GM21526 (cell line): ENCODE results near the gene POLR3G.
A peak's percentile ranks its signal among the peaks of the same experiment; 100 is the strongest.

ENCODE experiments used
- ATAC-seq: cut with Tn5 transposase; IDR thresholded peaks from one replicate; pipeline ENCODE4 v1.9.1; 2021; ENCODE audit warnings: moderate library complexity; ENCODE audit not compliant: unreplicated experiment, low FRiP score

Gene POLR3G, protein sequence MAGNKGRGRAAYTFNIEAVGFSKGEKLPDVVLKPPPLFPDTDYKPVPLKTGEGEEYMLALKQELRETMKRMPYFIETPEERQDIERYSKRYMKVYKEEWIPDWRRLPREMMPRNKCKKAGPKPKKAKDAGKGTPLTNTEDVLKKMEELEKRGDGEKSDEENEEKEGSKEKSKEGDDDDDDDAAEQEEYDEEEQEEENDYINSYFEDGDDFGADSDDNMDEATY

DNA sequence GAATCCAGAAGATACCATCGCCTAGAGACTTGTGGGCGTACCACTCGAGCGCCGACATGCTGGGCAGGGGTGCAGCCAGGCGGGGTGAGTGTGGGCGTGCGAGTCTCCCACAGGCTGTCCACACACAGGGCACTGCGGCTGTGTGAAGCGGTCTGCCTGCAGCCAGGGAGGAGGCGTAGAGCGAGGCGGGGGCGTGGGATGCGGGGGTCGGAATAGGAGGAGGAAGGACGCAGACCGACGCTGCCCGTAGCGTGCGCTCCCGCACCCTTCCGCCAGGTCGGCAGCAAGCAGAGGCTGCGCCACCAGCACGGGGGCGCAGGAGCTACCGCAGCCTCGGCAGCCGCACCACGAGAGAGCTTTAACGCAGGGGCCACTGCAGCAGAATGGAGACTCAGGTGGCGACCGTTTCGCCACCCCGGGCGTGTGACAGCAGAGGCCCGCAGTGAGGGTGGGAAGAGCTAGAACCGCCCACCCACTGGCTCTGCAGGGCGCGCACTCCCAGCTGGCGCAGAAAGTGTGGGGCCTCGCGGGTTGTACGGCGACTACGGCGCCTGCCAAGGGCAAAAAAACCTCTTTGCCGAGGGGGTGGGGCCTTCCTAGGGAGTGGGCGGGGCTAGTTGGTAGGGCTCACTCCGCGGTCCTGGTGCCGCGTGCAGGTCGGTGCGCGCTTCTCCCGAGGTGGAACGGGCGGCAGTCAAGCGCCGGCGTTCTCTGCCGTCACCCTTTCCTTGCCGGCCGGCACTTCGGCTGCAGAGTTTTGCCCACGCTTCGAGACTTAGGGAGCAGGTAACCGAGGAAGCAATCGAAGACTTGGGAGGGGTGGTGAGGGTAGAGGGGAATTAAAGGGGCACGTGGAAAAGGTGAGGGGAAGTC, at the start of gene POLR3G, which contains the start of gene MBLAC2:
TSS of gene POLR3G (plus strand) at position 630 of the 873 bp plus-strand sequence. CDS start 10,704 bp downstream, outside the sequence.
TSS of gene MBLAC2 (minus strand) at position 537 of the 873 bp plus-strand sequence. CDS start at position 58, 479 bp downstream.
- peak; percentile 85 for ATAC-seq

DNA sequence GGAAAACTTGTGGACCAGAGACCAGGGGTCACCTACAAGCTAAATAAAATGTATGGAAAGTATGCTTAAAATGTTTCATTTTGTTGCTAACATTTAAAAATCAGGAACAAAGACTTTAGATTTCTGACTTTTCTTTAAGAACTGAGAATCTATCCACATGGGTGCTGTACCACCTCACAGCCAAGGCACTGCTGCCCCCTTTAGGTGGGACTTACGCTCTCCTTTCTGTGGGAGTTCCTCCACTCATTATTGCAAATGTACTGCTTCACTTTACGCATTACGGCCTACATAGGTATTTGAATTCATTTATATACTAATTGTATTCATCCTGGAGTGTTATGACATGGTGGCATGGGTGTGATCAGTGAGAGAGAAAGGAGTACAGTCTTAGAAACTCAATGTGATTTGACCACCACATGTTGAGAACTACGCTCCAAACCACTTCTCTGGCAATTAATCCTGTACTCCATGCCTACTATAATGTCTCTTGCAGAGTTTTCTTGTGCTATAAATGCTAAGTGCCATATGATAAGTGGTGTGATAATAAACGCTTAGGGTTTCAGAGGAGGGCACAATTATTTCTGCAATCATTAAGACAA, 40.4 kb upstream of the POLR3G start:
- ATAC-seq, result no peak

DNA sequence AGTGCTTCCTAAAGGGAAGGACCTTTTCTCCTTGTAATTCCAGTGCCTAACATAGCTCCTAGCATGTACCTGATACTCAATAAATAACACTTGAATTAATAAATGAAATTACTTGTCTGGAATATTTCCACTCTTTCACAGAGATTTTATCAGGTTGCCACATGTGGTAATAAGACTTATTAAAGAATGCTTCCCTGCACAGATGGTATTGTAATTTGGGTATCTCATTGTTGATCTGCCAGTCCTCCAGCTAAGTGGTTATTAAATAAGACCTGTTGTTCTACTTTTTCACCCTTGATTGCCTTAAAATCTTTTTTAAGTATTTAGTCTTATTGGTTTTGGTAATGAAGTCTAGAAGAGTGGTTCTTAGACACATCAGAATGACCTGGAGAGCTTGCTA, 37.0 kb upstream of the POLR3G start:
- ATAC-seq, result no peak

GRCh38 chr5:90438100-90438499, 36.6 kb upstream of the POLR3G start:
- no peak for ATAC-seq

- ATAC-seq, result no peak
Observed at GRCh38 chr5:90440644-90441043, 34.0 kb upstream of the POLR3G start.

DNA sequence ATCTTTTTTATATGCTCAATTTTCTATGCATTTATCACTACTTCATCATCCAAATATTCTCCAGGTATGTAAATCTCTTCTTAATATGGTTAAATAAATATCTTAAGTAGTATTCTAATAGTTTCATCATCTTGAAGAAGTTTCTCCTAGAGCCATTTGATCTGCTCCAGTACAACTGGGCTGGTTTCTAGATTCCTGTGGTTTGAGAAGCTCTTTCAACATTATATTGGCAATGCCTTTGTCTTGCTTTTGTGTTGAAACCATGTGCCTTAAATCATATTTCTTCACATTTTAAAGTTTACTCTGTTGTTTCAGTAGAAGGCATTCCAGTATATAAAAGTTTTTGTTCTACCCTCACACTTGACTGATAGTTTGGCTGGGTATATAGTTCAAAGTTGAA, 27.7 kb upstream of the POLR3G start:
- ATAC-seq, result no peak

- no peak for ATAC-seq
Observed at GRCh38 chr5:90461288-90461687, 13.4 kb upstream of the POLR3G start.

GRCh38 chr5:90472783-90473395, 1.8 kb upstream of the POLR3G start:
- ATAC-seq, result no peak

- ATAC-seq, result peak; percentile 25
Observed at GRCh38 chr5:90473396-90474234, 1.0 kb upstream of the POLR3G start.

DNA sequence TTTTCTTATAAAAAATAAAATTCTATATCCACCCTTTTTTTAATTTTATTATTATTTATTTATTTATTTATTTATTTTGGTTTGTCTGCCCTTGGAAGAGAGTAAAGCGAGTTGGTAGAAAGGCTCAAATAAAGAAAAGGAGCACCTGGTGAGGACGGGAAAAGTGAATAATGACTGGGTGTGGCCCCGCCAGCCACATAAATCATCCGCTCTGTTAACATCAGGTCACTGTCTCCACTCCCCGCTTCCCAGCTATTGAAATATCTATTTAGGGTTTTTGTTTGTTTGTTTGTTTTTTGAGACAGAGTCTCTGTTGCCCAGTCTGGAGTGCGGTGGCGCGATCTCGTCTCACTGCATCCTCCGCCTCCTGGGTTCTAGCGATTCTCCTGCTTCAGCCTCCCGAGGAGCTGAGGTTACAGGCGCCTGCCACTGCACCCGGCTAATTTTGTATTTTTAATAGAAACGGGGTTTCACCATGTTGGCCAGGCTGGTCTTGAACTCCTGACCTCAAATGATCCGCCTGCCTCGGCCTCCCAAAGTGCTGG, 844 bp downstream of the POLR3G start:
- ATAC-seq, result no peak

DNA sequence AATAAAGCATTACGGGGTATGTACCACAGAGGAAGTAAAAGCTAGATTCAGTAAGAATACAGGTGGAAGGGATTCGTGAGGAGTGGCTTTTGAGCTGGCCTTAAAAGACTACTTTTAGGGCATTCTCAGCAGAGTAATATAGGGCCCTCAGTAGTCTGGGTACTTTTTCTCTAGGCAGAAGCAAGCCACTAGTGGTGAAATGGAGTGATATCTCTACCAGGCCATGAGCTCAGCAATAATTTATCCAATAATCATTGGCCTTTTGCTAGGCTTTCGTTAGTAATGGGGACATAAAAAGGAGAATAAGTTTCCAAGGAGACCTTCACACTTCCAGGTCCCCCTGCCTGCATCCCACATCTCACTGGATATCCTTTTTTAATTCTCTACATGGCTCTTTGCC, 1.7 kb downstream of the POLR3G start:
- ATAC-seq, result no peak

DNA sequence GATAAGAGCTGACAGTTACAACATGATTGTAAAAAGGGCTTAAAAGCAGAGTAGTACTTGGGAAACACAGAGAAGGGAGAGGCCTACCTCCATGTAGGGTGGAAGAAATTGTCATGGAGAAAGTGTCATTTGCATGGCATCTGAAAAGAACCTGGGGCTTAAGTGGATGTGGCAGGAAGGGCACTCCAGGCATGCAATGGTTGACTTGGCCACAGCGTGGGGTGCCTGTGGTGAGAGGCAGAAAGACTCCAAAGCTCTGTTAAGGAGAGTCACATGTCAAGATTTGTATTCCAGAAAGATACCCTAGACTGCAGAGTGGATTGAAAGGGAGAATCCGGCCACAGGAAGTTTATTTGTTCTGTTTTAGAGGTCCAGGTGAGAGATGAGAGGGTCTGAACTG, 2.4 kb downstream of the POLR3G start:
- no peak for ATAC-seq

DNA sequence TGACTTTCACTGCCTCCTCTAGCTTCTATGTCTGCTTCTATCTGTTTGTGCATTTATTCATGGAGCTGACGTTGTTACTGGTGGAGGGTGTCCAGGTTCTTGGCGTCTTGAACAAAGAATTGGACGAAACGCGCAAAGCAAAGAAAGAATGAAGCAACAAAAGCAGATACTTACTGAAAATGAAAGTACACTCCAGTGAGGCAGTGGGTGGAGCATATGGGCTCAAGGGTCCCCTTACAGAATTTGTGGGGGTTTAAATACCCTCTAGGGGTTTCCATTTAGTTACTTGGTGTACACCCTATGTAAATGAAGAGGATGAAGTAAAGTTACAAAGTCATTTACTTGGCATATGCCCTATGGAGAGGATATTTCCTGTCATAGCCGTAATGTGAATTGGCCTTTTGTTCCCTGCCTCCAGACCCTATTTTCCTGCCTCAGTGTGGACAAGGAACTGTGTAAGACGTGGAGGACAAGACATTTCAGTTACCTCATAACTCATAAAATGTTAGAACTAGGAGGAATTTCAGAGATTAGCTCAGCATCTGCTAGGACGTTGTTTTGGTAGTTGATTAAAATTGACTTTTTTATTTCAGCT, 3.1 kb downstream of the POLR3G start:
- no peak for ATAC-seq

DNA sequence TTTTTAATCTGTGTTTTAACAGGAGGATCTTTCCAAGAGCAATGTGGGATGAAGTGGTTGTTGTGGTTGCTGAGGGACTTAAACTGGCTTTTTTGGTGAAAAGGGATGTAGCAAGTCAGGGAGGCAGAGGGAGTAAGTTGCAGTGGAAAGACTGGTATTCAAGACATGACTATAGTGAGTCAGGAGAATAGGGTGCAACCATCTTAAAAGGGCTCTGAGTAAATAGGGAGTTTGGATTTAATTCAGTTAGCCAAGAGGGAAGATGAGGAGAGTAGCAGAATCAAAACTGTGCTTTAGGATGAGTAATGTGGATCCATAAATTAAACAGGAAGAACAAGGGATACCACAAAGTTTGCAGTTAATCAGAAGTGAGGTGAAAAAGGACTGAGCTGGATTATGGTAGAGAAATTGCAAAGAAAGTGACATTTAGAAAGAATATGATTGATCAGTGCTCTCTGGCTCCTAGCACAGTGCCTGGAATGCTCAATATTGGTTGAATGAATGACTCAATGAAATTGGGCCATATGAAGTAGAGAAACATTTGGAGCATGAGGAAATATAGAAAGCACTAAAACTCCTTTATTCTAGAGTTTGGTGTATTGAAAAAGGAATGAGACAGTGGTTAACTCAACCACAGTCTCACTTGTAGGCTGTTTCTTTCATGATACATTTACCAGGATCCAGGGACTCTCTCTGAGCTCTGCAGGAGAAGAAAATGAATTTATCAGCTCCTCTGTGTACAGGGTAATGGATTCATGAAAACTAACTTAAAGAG, 5.1 kb downstream of the POLR3G start:
- ATAC-seq, result no peak

DNA sequence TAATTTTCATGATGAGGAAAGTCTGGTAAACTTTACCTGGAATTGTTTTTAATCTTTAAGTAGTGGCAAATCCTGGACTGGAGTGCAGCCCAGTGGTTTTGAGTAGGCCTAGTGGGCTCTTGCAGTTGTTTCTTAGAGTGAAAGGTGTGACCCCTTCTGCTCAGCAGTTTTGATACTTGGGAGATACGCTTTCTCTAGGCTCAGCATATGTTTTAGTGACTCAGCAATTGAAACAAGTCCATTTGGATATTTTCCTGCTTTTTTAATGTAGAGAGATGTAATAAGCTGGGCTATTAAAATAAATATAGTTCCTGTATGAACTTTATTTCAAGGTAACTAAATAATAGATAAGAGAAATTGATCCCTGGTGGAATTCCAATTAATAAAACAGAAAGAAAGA, 6.0 kb downstream of the POLR3G start:
- no peak for ATAC-seq

GRCh38 chr5:90483206-90483605, 8.5 kb downstream of the POLR3G start:
- no peak for ATAC-seq

DNA sequence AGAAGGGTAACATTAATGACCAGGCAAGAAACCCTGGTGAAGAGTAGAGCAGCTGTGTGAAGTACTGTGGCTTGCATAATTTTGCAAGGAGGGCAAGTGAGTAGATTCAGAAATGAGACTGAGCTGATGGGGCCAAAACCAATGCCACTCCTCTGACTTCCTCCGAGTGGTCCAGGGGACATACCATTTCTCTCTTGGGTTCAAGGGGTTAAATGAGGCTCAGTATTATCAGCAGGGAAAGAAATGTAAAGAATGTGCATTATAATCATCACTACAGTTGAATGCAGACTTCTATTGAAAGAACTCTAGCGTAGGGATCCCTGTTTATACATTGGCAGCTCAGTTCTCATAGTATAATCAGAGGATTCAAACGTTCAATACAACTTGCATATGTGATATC, 9.9 kb downstream of the POLR3G start:
- ATAC-seq, result no peak

- no peak for ATAC-seq
Observed at GRCh38 chr5:90488791-90489190, 14.1 kb downstream of the POLR3G start.

DNA sequence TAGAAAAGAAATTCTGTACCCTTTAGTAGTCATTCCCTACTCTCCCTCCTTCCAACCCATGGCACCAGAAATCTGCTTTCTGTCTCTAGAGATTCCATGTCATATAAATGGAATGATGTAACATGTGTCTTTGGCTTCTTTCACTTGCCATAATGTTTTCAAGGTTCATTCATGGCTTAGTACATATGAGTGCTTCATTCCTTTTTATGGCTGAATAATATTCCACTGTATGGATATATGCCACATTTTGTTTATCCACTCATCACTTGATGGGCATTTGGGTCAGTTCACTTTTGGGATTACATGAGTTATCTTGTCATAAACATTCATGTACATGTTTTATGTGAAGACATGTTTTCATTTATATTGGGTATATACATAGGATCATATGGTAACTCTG, 19.4 kb downstream of the POLR3G start:
- ATAC-seq, result no peak
